ENCODE data around the gene GMDS. TPM values are rescaled to one million over a fixed set of nuclear protein-coding genes. Genes with fewer than 3 reads are reported as not detected.
A peak's percentile ranks its signal among the peaks of the same experiment; 100 is the strongest.

Gene GMDS
- total RNA-seq, 4 donors from 2014 or later = 9.5 to 32.8 (median 22.4) TPM

DNA sequence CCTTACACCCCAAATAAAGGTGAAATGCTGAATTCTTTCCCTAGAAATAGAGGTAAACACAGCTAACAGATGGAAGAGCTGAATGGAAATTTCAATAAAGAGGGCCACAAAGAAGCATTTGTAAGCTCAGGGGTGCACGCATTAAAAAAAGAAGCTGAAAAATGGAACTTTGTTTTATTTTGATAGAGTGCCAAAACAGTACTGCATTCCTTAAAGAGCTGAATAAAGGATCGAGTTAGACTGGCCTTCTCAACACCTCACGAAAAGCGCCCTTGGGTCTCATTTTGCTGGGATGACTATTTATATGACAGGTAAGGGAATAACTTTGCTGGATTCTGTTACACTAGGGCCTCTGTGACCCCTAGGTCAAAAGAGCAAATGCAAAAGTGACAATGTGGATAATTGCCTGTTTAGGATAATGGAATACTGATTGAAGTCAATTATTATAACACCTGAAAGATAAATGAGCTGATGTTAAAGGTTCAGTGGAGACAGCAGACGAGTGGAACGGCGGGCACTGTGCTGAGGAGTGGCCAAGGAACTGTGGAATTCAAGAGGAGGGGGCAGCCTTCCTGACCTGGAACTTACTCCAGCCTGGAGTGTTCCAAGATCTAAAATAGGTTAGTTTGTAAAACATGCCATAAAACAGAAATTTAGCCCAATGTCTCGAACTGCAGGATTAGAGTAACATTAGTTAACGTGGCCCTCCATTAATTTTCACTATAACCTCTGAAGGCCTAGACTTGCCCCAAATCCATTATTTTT lies 467.3 kb downstream of the GMDS start:
- no peaks in the 10 kb centered on the region for H3K27me3 ChIP-seq
- TF ChIP-seq, protein P1, sequence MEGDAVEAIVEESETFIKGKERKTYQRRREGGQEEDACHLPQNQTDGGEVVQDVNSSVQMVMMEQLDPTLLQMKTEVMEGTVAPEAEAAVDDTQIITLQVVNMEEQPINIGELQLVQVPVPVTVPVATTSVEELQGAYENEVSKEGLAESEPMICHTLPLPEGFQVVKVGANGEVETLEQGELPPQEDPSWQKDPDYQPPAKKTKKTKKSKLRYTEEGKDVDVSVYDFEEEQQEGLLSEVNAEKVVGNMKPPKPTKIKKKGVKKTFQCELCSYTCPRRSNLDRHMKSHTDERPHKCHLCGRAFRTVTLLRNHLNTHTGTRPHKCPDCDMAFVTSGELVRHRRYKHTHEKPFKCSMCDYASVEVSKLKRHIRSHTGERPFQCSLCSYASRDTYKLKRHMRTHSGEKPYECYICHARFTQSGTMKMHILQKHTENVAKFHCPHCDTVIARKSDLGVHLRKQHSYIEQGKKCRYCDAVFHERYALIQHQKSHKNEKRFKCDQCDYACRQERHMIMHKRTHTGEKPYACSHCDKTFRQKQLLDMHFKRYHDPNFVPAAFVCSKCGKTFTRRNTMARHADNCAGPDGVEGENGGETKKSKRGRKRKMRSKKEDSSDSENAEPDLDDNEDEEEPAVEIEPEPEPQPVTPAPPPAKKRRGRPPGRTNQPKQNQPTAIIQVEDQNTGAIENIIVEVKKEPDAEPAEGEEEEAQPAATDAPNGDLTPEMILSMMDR (IDR thresholded peaks at IDR 0.05) = no peak
- TF ChIP-seq POLR2A (IDR thresholded peaks at IDR 0.05) = no peak
- intact Hi-C loops (cut with DNase I) = no loop called here
- H3K9me3 ChIP-seq = no peaks in the 10 kb centered on the region
- no peak overlapping the region for H3K4me3 ChIP-seq (replicated peaks in 1 of 3)
- H3K27ac ChIP-seq = peak overlapping the region; percentile 29 to 70 (median 36)
- H3K36me3 ChIP-seq = no peaks in the 10 kb centered on the region
- DNase-seq = peak; percentile 46 to 61
- WGBS, 2 donors = 70 to 74% methylated on average over 9 of the region's 9 CpGs
- H3K4me1 ChIP-seq = peaks cover 10 to 11% of the 10 kb centered on the region in 2 donors

DNA sequence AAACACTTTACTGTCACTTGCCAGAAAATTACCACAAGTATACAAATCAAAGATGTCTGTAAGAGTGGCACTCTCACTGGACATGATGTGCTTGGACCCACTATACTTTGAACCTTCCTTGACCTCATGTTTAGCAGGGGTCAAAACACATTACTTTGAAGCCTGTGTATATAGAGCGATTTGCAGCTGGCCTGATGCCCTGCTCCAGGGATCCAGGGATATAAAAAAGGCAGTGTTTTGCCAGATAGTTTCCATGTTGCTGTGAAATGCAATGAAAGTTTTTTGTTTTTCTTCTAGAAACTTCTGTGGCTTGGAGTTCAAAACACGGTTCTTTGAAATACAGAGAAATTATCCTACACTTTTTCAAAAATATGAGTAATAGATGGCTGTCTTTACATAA lies 470.0 kb downstream of the GMDS start:
- H3K36me3 ChIP-seq = no peaks in the 10 kb centered on the region
- TF ChIP-seq POLR2A (IDR thresholded peaks at IDR 0.05) = no peak
- TF ChIP-seq, protein P1 (IDR thresholded peaks at IDR 0.05) = no peak
- WGBS, 2 donors = 88 to 89% methylated on average over 2 of the region's 2 CpGs
- peaks cover 10 to 11% of the 10 kb centered on the region in 2 donors for H3K4me1 ChIP-seq
- no peaks in the 10 kb centered on the region for H3K9me3 ChIP-seq
- no peaks in the 10 kb centered on the region for H3K27me3 ChIP-seq
- no peak overlapping the region for H3K27ac ChIP-seq
- no peak overlapping the region for H3K4me3 ChIP-seq (replicated peaks in 1 of 3)
- no peak for DNase-seq
- intact Hi-C loops (cut with DNase I) = no loop called here

DNA sequence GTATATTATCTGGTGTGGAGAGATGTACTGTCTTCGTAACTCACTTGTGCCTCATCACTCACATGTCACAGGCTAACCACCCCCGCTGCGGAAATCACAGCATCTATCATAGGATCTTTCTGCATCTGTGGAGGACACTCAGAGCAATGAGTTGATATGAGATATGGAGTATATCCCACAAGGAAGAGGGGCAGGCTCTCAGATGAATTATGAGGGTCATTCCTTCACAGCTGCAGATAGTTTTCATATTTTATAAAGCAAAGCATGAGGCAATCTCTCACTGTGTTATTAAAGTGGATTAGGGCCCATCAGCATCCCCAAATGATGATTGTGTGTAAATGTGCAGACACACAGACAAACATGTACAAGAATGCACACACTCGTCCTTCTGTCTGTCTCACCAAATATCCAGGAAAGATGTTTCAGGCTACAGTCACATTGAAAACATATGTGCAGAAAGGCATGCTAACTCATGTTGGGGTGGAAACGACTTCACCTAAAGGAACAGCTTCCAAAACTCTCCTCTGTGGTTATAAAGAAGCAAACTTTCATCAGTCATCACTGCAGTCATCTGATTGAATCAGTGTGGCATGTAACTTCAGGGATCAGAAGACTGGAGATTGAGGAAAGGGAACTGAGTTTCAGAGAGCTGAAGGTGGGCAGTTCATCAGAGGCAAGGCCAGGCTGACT lies 471.0 kb downstream of the GMDS start:
- no peak for TF ChIP-seq POLR2A (IDR thresholded peaks at IDR 0.05)
- TF ChIP-seq, protein P1 (IDR thresholded peaks at IDR 0.05) = no peak
- peaks cover 10 to 11% of the 10 kb centered on the region in 2 donors for H3K4me1 ChIP-seq
- H3K4me3 ChIP-seq (replicated peaks in 1 of 3) = no peak overlapping the region
- H3K9me3 ChIP-seq = no peaks in the 10 kb centered on the region
- no peaks in the 10 kb centered on the region for H3K36me3 ChIP-seq
- H3K27ac ChIP-seq = no peak overlapping the region
- no peaks in the 10 kb centered on the region for H3K27me3 ChIP-seq
- DNase-seq = no peak
- 94 to 95% methylated on average over 5 of the region's 5 CpGs for WGBS, 2 donors
- intact Hi-C loops (cut with DNase I) = no loop called here

DNA sequence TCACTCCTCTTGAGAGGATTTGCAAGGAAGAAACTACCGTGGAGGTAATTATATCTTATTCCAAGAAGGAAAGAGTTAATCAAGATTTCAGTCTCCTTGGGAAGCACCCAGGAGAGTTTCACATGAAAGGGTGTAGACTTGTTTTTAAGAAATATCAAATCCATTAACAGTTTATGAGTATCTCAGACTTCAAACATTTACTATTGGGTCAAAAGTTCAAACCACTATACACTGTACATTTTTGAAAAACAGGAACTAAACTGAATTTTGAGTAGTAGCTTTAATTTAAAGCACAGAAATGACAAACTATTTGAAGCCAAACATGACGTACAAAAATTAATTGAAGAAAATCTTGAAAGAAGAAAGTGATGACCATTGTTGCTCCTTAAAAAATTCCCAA lies 471.7 kb downstream of the GMDS start:
- Histone ChIP-seq H3K4me1 (peaks cover 8% of the 10 kb centered on the region in 2 donors), H3K27me3 (no peaks in the 10 kb centered on the region), H3K9me3 (no peaks in the 10 kb centered on the region), H3K27ac (no peak overlapping the region), H3K36me3 (no peaks in the 10 kb centered on the region), H3K4me3 (replicated peaks in 1 of 3) (no peak overlapping the region)
- WGBS, 2 donors = 80 to 89% methylated on average over 2 of the region's 2 CpGs
- TF ChIP-seq, protein P1 (IDR thresholded peaks at IDR 0.05) = no peak
- no peak for TF ChIP-seq POLR2A (IDR thresholded peaks at IDR 0.05)
- intact Hi-C loops (cut with DNase I) = no loop called here
- no peak for DNase-seq
